Measurements from ENCODE around the gene AP1B1. TPM values are rescaled to one million over a fixed set of nuclear protein-coding genes. Genes with fewer than 3 reads are reported as not detected.

The AP1B1 gene
- total and polyA plus RNA-seq, 2 of the 4 experiments (the other 2 are of a cell fraction): 55.7 to 70.8 TPM

GRCh38 chr22:29308791-29309262, 79.5 kb downstream of the AP1B1 start:
- no peaks in the 10 kb centered on the region for H3K9me3 ChIP-seq (ENCODE audit: control insufficient read depth, insufficient read depth, low read length)
- H4K8ac ChIP-seq (ENCODE audit: low read depth in 2 of 2, low read length in 2 of 2): no peak overlapping the region
- in situ Hi-C loops (cut with MboI; ENCODE audit: low sequenced_read_pairs) (no loop called here), dilution Hi-C loops (cut with HindIII; ENCODE audit: low sequenced_read_pairs, unreplicated experiment) (no loop called here), intact Hi-C loops (cut with micrococcal nuclease) (no loop called here)
- no peak overlapping the region for H2BK15ac ChIP-seq (ENCODE audit: low read depth, low read length)
- ATAC-seq (ENCODE audit: low read depth): no peak
- H3K56ac ChIP-seq (ENCODE audit: extremely low read depth, insufficient read depth, low read length): no peak overlapping the region
- no peak overlapping the region for H2BK120ac ChIP-seq (ENCODE audit: low read depth, low read length)
- no peak for TF ChIP-seq SMC3 (IDR thresholded peaks at IDR 0.05; ENCODE audit: low read depth, low read length)
- TF ChIP-seq RCOR1 (IDR thresholded peaks at IDR 0.05; ENCODE audit: insufficient replicate concordance, low read length): no peak
- no peak for TF ChIP-seq USF2 (IDR thresholded peaks at IDR 0.05; ENCODE audit: low read depth, low read length)
- no peak for TF ChIP-seq RFX5 (IDR thresholded peaks at IDR 0.05; ENCODE audit: low read depth, low read length)
- no peak for TF ChIP-seq MXI1 (IDR thresholded peaks at IDR 0.05; ENCODE audit: borderline replicate concordance, low read depth, low read length)
- no peak for TF ChIP-seq ELK1 (IDR thresholded peaks at IDR 0.05; ENCODE audit: borderline replicate concordance, low read depth, low read length)
- 0 out of 2 replicates have a peak, but pooled peaks have one; percentile 31 for TF ChIP-seq MAZ (IDR thresholded peaks at IDR 0.05; ENCODE audit: borderline replicate concordance, low read depth, low read length)
- peak; percentile 34; the same call in 1 of the 2 replicates for TF ChIP-seq POLR2A (IDR thresholded peaks at IDR 0.05; ENCODE audit: low read depth, low read length)
- H3K4me3 ChIP-seq (ENCODE audit: insufficient read depth, low read depth, low read length): no peak overlapping the region
- peaks cover 17% of the 10 kb centered on the region for H3K4me1 ChIP-seq (ENCODE audit: control insufficient read depth, insufficient read depth, low read length)
- WGBS, 2 experiments (ENCODE audit: extremely low coverage in 2 of 2, insufficient read length in 1 of 2): 59% methylated on average over 4 of the region's 13 CpGs; no CpG with 5 or more reads in 1 of the 2 experiments
- H3K4ac ChIP-seq (ENCODE audit: low read depth, low read length): no peak overlapping the region
- no peak overlapping the region for H2AFZ ChIP-seq (replicated peaks; ENCODE audit: low read length, poor library complexity)
- no peak overlapping the region for H4K91ac ChIP-seq (ENCODE audit: insufficient read depth, low read depth, low read length)
- no peak overlapping the region for H3K14ac ChIP-seq (replicated peaks; ENCODE audit: low read depth, low read length)
- CTCF ChIA-PET: no interaction called here
- no peak overlapping the region for H3K9ac ChIP-seq (ENCODE audit: low read depth, low read length)
- peaks cover 5% of the 10 kb centered on the region; the same call in 1 of the 2 replicates for H3K9me1 ChIP-seq (ENCODE audit: insufficient read depth, low read length)
- no peak overlapping the region for H3K23ac ChIP-seq (ENCODE audit: low read depth, low read length)
- peak overlapping the region; percentile 58 for H2AK9ac ChIP-seq (replicated peaks; ENCODE audit: low read depth, low read length, poor library complexity)
- peaks cover 30% of the 10 kb centered on the region for H4K20me1 ChIP-seq (ENCODE audit: insufficient read depth, low read length)
- POLR2A ChIA-PET (ENCODE audit: unreplicated experiment): no interaction called here
- H2AK5ac ChIP-seq (ENCODE audit: low read depth, low read length): no peak overlapping the region
- no peak overlapping the region for H2BK20ac ChIP-seq (ENCODE audit: low read depth, low read length)
- no peak overlapping the region for H3K27ac ChIP-seq (ENCODE audit: insufficient read depth, low read length)
- no peak overlapping the region for H2BK5ac ChIP-seq (ENCODE audit: low read depth, low read length, poor library complexity, severe bottlenecking)
- peaks cover 8 to 42% of the 10 kb centered on the region in 2 experiments; a peak in 3 of 4 replicates for H3K79me1 ChIP-seq (ENCODE audit: low read depth in 1 of 2, low read length in 2 of 2)
- peaks cover 7% of the 10 kb centered on the region for H3K27me3 ChIP-seq (ENCODE audit: control insufficient read depth, insufficient read depth, low read length)
- BruUV-seq (replicated peaks): no TSS peak
- peak; percentile 65 for DNase-seq
- H4K5ac ChIP-seq (ENCODE audit: low read depth, low read length): no peak overlapping the region
- H3K36me3 ChIP-seq (ENCODE audit: control insufficient read depth, insufficient read depth, low read length): peaks cover 2% of the 10 kb centered on the region; the same call in 1 of the 2 replicates
- peak overlapping the region; percentile 14; the same call in 1 of the 2 replicates for H3K4me2 ChIP-seq (ENCODE audit: low read depth, low read length)
- H3K18ac ChIP-seq (ENCODE audit: low read depth, low read length): no peak overlapping the region

Data from IMR-90 (cell line).